ENCODE measurements around the gene KNSTRN.

GRCh38 chr15:40368719-40369473 lies 13.6 kb upstream of the KNSTRN start:
- no peak for TF ChIP-seq CTCF (conservative IDR thresholded peaks at IDR 0.05; ENCODE audit: low read depth, low read length)
- TF ChIP-seq EZH2 (IDR thresholded peaks at IDR 0.05; ENCODE audit: borderline replicate concordance, low read depth, low read length, poor library complexity, severe bottlenecking): no peak
